Gastroesophageal sphincter (tissue), 4 donors: Measurements from ENCODE around the gene SPATS2L. TPM values are rescaled to one million over a fixed set of nuclear protein-coding genes. Genes with fewer than 3 reads are reported as not detected.

Source experiments
- ATAC-seq: fragments of 150-250 bp; one replicate; pipeline ENCODE4 v1.9.1; 2016; ENCODE audit warnings: mild to moderate bottlenecking, moderate library complexity
- H3K27ac ChIP-seq, 4 donors: fragments of 200-600 bp; sonication (generic) in 3 of 4; 1 replicate in 3 of 4; 2 replicates in 1 of 4; pipeline ENCODE4 v1.5.1; 2016 to 2019
- H3K27me3 ChIP-seq: fragments of 200-600 bp; sonication (generic); one replicate; pipeline ENCODE4 v1.5.1; 2019
- H3K36me3 ChIP-seq, 2 donors: fragments of 200-600 bp; sonication (generic); one replicate each; pipeline ENCODE4 v1.5.1; 2019; ENCODE audit warnings: control low read depth in 1 of 2
- H3K4me1 ChIP-seq, 3 donors: fragments of 200-600 bp; sonication (generic); 1 replicate in 2 of 3; 2 replicates in 1 of 3; pipeline ENCODE4 v1.5.1; 2016 to 2019; ENCODE audit warnings: control low read depth in 2 of 3
- H3K4me3 ChIP-seq, 2 donors: fragments of 200-600 bp; sonication (generic); one replicate each; pipeline ENCODE4 v1.5.1; 2019; ENCODE audit warnings: mild to moderate bottlenecking in 1 of 2, moderate library complexity in 1 of 2
- H3K9me3 ChIP-seq, 3 donors: fragments of 200-600 bp; sonication (generic); one replicate each; pipeline ENCODE4 v1.5.1; 2017 to 2019; ENCODE audit warnings: control low read depth in 2 of 3
- EP300 ChIP-seq: sonication (generic); formaldehyde crosslinking; IDR thresholded peaks from one replicate; pipeline ENCODE4 v1.6.1; 2017; ENCODE audit warnings: antibody characterized with exemption, mild to moderate bottlenecking
- POLR2A ChIP-seq, 2 donors: fragments of 450-650 bp; IDR thresholded peaks; one replicate each; pipeline ENCODE4 v1.6.1; 2017; ENCODE audit warnings: antibody characterized with exemption in 2 of 2, mild to moderate bottlenecking in 2 of 2, moderate library complexity in 1 of 2
- POLR2AphosphoS5 ChIP-seq: sonication (generic); formaldehyde crosslinking; IDR thresholded peaks from one replicate; pipeline ENCODE4 v1.6.1; 2017; ENCODE audit warnings: antibody characterized with exemption
- WGBS, 2 donors: methylation state at CpG; one replicate each; pipeline ENCODE4 v1.1.5; 2018; ENCODE audit warnings: low coverage in 1 of 2; 5-methylcytosine and 5-hydroxymethylcytosine counted together
- total RNA-seq, 4 donors: library from RNA; depleted of rRNA; stranded (reverse); fragments of >200 nt; gene quantifications; one replicate each; pipeline ENCODE4 v1.1.0, GENCODE V29; 2016
- TF ChIP-seq, protein P1 (sequence below), 4 experiments: fragments of 200-600 bp in 2 of 4; fragments of 450-650 bp in 2 of 4; sonication (generic) in 1 of 4; IDR thresholded peaks; one replicate each; pipeline ENCODE4 v1.5.1; 2017 to 2019; ENCODE audit warnings: antibody characterized with exemption in 4 of 4, mild to moderate bottlenecking in 2 of 4, moderate library complexity in 2 of 4

The SPATS2L gene
- total RNA-seq, 4 donors from 2014 or later, result 50.6 to 120 (median 91.5) TPM

DNA sequence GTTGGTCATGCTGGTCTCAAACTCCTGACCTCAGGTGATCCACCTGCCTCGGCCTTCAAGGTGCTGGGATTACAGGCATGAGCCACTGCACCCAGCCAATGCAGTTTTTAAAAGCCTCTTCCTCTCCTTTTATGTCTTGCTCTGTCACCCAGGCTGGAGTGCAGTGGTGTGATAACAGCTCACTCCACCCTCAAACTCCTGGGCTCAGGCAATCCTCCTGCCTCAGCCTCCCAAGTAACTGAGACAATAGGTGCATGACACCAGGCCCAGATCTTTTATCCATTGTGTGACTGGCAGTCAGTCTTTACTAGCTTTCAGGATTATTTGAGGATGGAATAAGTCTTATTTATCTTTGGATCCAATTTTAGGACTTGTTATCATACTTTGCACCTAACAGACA lies 190.2 kb downstream of the SPATS2L start:
- H3K27me3 ChIP-seq, result no peaks in the 10 kb centered on the region
- no peak for ATAC-seq
- H3K4me1 ChIP-seq, result no peaks in the 10 kb centered on the region
- TF ChIP-seq EP300, result no peak
- TF ChIP-seq, protein P1, sequence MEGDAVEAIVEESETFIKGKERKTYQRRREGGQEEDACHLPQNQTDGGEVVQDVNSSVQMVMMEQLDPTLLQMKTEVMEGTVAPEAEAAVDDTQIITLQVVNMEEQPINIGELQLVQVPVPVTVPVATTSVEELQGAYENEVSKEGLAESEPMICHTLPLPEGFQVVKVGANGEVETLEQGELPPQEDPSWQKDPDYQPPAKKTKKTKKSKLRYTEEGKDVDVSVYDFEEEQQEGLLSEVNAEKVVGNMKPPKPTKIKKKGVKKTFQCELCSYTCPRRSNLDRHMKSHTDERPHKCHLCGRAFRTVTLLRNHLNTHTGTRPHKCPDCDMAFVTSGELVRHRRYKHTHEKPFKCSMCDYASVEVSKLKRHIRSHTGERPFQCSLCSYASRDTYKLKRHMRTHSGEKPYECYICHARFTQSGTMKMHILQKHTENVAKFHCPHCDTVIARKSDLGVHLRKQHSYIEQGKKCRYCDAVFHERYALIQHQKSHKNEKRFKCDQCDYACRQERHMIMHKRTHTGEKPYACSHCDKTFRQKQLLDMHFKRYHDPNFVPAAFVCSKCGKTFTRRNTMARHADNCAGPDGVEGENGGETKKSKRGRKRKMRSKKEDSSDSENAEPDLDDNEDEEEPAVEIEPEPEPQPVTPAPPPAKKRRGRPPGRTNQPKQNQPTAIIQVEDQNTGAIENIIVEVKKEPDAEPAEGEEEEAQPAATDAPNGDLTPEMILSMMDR (IDR thresholded peaks at IDR 0.05), result no peak
- TF ChIP-seq POLR2A (IDR thresholded peaks at IDR 0.05), result no peak
- TF ChIP-seq POLR2AphosphoS5, result no peak
- H3K4me3 ChIP-seq, result no peak overlapping the region
- no peak overlapping the region for H3K27ac ChIP-seq
- WGBS, 2 donors, result 100% methylated on average over 1 of the region's 1 CpG
- H3K9me3 ChIP-seq, result no peaks in the 10 kb centered on the region
- peaks cover 6 to 72% of the 10 kb centered on the region in 2 donors for H3K36me3 ChIP-seq

DNA sequence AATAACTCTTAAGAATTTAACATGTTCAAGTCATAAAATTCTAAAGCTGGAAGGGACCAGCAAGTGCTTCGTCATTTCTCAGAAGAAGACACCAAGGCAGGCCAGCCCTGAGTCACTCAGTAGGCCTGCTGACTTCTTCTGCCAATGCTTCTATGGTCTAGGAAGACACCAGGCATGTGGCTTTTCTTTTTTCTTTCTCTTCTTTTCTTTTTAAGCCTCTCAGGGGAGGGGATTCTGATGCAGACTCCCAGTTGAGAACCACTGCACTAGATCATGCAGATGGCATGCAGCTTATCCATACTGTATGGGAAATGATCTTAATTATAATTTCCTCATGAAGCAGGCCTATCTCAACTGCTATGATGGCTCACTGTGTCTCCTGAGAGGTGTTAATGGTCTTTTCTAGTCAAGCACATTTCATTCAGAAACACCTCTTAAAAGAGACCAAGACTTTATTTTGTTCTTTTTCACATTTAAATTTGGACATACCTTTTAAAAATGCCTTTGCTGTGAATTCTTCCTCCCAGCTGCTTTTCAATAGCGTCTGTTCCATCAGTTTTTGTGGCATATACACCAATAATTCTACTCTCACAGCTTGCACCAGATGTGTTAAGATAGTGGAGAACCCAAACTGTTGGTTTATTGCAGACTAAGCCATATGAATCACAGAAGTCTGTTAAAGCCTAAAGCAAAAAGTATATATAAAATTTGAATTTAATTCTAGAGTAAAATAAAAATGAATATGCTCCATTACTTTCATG lies 192.1 kb downstream of the SPATS2L start:
- no peaks in the 10 kb centered on the region for H3K27me3 ChIP-seq
- TF ChIP-seq, protein P1 (IDR thresholded peaks at IDR 0.05), result no peak
- TF ChIP-seq POLR2A (IDR thresholded peaks at IDR 0.05), result no peak
- no peak for TF ChIP-seq EP300
- TF ChIP-seq POLR2AphosphoS5, result no peak
- no peak overlapping the region for H3K4me3 ChIP-seq
- H3K4me1 ChIP-seq, result no peaks in the 10 kb centered on the region
- no peaks in the 10 kb centered on the region for H3K9me3 ChIP-seq
- WGBS, 2 donors, result 71 to 94% methylated on average over 2 of the region's 2 CpGs
- no peak for ATAC-seq
- H3K27ac ChIP-seq, result no peak overlapping the region
- peaks cover 5 to 70% of the 10 kb centered on the region in 2 donors for H3K36me3 ChIP-seq

DNA sequence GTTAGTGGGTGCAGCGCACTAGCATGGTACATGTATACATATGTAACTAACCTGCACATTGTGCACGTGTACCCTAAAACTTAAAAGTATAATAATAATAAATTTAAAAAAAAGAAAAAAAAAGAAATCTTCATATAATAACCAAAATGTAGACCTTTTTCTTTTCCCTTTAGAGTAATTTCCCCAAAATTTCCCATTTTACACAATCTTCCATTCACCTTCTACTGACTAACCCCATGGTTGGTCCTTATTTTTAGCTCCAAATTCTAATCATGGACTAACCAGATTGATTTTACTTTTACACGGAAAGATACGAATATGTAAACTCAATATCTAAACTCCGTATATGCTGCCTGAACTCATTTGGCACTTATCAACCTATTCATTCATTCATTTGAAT lies 195.7 kb downstream of the SPATS2L start:
- Histone ChIP-seq H3K4me3 (no peak overlapping the region), H3K9me3 (no peaks in the 10 kb centered on the region), H3K27me3 (no peaks in the 10 kb centered on the region), H3K36me3 (peaks cover 3 to 60% of the 10 kb centered on the region in 2 donors), H3K4me1 (no peaks in the 10 kb centered on the region), H3K27ac (no peak overlapping the region)
- ATAC-seq, result no peak
- WGBS, 2 donors, result 92 to 94% methylated on average over 4 to 5 of the region's 5 CpGs
- TF ChIP-seq, protein P1 (IDR thresholded peaks at IDR 0.05), result no peak
- no peak for TF ChIP-seq POLR2A (IDR thresholded peaks at IDR 0.05)
- TF ChIP-seq EP300, result no peak
- no peak for TF ChIP-seq POLR2AphosphoS5

DNA sequence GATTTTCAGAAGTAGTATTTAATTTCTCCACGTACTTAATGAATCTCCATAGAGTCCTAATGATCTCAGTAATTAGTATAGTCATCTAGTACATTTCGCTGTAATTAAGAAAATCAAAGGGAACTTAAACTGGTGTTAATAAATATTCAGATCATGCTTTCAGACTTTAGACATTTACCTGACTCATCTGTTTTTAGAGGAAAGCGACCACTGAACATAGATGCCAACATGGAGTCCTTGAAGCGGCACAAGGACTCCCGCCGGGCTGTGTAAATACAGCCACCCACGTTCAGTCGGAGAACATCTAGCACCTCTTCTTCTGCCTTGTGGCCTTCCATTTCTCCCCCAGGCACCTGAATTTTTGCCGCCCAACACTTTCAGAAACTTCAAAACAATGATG lies 200.2 kb downstream of the SPATS2L start:
- Histone ChIP-seq H3K27ac (no peak overlapping the region), H3K27me3 (no peaks in the 10 kb centered on the region), H3K4me3 (no peak overlapping the region), H3K36me3 (peaks cover 0 to 42% of the 10 kb centered on the region in 2 donors), H3K9me3 (no peaks in the 10 kb centered on the region), H3K4me1 (peaks cover 0 to 19% (median 0%) of the 10 kb centered on the region in 3 donors)
- no peak for ATAC-seq
- 80 to 82% methylated on average over 7 to 8 of the region's 9 CpGs for WGBS, 2 donors
- TF ChIP-seq EP300, result no peak
- TF ChIP-seq, protein P1 (IDR thresholded peaks at IDR 0.05), result no peak
- TF ChIP-seq POLR2A (IDR thresholded peaks at IDR 0.05), result no peak
- no peak for TF ChIP-seq POLR2AphosphoS5

DNA sequence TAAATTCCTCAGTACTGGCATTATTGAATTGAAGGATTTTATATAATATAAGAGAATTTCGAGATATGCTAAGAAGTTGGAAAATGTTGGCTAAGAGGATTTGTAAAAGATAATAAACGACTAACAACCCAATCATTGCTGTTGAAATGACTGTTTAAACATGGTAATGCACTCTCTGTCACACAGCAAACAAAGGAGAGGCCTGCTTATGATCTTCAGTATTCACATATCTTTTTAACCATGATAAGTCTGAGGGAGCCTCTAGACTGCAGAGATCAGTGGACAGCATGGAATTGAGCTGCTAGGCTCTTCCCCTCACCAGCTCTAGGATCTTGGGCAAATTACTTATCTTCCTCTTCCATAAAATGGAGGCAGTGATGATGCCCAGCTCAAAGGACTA lies 200.7 kb downstream of the SPATS2L start:
- WGBS, 2 donors, result 83 to 91% methylated on average over 2 of the region's 2 CpGs
- H3K27me3 ChIP-seq, result peaks cover 4% of the 10 kb centered on the region
- H3K4me3 ChIP-seq, result no peak overlapping the region
- H3K9me3 ChIP-seq, result no peaks in the 10 kb centered on the region
- peaks cover 0 to 40% of the 10 kb centered on the region in 2 donors for H3K36me3 ChIP-seq
- TF ChIP-seq EP300 (no peak), POLR2AphosphoS5 (no peak), POLR2A (IDR thresholded peaks at IDR 0.05) (no peak)
- TF ChIP-seq, protein P1 (IDR thresholded peaks at IDR 0.05), result no peak
- H3K4me1 ChIP-seq, result peaks cover 0 to 19% (median 0%) of the 10 kb centered on the region in 3 donors
- no peak overlapping the region for H3K27ac ChIP-seq
- ATAC-seq, result no peak
